ENCODE results near the gene CCDC198.

DNA sequence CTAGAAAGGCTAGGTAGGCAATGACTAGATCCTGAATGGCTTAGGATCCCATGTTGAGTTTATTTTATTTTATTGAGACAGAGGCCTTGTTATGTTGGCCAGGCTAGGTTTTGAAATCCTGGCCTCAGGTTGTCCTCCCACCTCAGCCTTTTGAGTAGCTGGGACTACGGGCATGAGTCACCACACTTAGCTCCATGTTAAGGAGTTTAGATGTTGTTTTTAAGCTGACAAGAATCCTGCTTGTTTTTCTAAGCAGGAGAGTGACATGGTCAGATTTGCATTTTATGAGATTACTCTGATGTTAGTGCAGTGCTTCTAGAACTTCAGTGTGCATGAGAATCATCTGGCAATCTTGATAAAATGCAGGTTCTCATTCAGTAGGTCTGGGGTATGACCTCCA lies 14.5 kb downstream of the CCDC198 start:
- TF ChIP-seq TRIM28 (IDR thresholded peaks at IDR 0.05; ENCODE audit: borderline replicate concordance, low read length) = no peak
- TF ChIP-seq, protein P1, sequence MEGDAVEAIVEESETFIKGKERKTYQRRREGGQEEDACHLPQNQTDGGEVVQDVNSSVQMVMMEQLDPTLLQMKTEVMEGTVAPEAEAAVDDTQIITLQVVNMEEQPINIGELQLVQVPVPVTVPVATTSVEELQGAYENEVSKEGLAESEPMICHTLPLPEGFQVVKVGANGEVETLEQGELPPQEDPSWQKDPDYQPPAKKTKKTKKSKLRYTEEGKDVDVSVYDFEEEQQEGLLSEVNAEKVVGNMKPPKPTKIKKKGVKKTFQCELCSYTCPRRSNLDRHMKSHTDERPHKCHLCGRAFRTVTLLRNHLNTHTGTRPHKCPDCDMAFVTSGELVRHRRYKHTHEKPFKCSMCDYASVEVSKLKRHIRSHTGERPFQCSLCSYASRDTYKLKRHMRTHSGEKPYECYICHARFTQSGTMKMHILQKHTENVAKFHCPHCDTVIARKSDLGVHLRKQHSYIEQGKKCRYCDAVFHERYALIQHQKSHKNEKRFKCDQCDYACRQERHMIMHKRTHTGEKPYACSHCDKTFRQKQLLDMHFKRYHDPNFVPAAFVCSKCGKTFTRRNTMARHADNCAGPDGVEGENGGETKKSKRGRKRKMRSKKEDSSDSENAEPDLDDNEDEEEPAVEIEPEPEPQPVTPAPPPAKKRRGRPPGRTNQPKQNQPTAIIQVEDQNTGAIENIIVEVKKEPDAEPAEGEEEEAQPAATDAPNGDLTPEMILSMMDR (tag by site-specific recombination; IDR thresholded peaks at IDR 0.05) = no peak
- TF ChIP-seq ATF2 (tag by site-specific recombination; IDR thresholded peaks at IDR 0.05; ENCODE audit: low read depth) = no peak
- TF ChIP-seq ZNF19 (tag by site-specific recombination; IDR thresholded peaks at IDR 0.05; ENCODE audit: low read depth) = no peak
- TF ChIP-seq ZEB2 (tag by site-specific recombination; IDR thresholded peaks at IDR 0.05) = no peak
- no peak for TF ChIP-seq GLIS2 (tag by site-specific recombination; IDR thresholded peaks at IDR 0.05)
- TF ChIP-seq SETDB1 (IDR thresholded peaks at IDR 0.05; ENCODE audit: insufficient read length, low read length) = no peak
- no peak for TF ChIP-seq GLI2 (tag by site-specific recombination; IDR thresholded peaks at IDR 0.05; ENCODE audit: borderline replicate concordance, low read depth)
- TF ChIP-seq ZNF621 (tag by site-specific recombination; IDR thresholded peaks at IDR 0.05) = no peak
- TF ChIP-seq, protein P2, sequence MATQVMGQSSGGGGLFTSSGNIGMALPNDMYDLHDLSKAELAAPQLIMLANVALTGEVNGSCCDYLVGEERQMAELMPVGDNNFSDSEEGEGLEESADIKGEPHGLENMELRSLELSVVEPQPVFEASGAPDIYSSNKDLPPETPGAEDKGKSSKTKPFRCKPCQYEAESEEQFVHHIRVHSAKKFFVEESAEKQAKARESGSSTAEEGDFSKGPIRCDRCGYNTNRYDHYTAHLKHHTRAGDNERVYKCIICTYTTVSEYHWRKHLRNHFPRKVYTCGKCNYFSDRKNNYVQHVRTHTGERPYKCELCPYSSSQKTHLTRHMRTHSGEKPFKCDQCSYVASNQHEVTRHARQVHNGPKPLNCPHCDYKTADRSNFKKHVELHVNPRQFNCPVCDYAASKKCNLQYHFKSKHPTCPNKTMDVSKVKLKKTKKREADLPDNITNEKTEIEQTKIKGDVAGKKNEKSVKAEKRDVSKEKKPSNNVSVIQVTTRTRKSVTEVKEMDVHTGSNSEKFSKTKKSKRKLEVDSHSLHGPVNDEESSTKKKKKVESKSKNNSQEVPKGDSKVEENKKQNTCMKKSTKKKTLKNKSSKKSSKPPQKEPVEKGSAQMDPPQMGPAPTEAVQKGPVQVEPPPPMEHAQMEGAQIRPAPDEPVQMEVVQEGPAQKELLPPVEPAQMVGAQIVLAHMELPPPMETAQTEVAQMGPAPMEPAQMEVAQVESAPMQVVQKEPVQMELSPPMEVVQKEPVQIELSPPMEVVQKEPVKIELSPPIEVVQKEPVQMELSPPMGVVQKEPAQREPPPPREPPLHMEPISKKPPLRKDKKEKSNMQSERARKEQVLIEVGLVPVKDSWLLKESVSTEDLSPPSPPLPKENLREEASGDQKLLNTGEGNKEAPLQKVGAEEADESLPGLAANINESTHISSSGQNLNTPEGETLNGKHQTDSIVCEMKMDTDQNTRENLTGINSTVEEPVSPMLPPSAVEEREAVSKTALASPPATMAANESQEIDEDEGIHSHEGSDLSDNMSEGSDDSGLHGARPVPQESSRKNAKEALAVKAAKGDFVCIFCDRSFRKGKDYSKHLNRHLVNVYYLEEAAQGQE (tag by site-specific recombination; IDR thresholded peaks at IDR 0.05) = no peak
- TF ChIP-seq ZSCAN16 (tag by site-specific recombination; IDR thresholded peaks at IDR 0.05) = no peak
- no peak for TF ChIP-seq ELK4 (IDR thresholded peaks at IDR 0.05; ENCODE audit: borderline replicate concordance, low read depth, low read length)
- no peak for TF ChIP-seq ZNF777 (tag by site-specific recombination; IDR thresholded peaks at IDR 0.05; ENCODE audit: borderline replicate concordance)
